PFSK-1 (cell line): Measurements from ENCODE around the gene CCDC85B.

Experiments used
- FOXP2 ChIP-seq: optimal IDR thresholded peaks from 2 replicates; pipeline ENCODE3; 2011; ENCODE audit warnings: borderline replicate concordance, control low read depth, inconsistent platforms; ENCODE audit not compliant: insufficient read depth; ENCODE audit errors: extremely low read length, extremely low read depth
- POLR2AphosphoS5 ChIP-seq: IDR thresholded peaks from 2 replicates; pipeline ENCODE4 v1.6.1; 2012; ENCODE audit warnings: low read depth, mild to moderate bottlenecking, control low read depth, low read length, moderate library complexity
- REST ChIP-seq, 2 experiments: IDR thresholded peaks; 2 replicates each; pipeline versions ENCODE4 v1.6.1 to v1.8.0; 2011 to 2012; ENCODE audit warnings: low read depth in 2 of 2, low read length in 2 of 2, control low read depth in 1 of 2, inconsistent platforms in 1 of 2, mild to moderate bottlenecking in 1 of 2, moderate library complexity in 1 of 2; ENCODE audit not compliant: insufficient read depth in 1 of 2
- SIN3A ChIP-seq: IDR thresholded peaks from 2 replicates; pipeline ENCODE4 v1.6.1; 2012; ENCODE audit warnings: mild to moderate bottlenecking, low read length, moderate library complexity, borderline replicate concordance; ENCODE audit not compliant: insufficient read depth
- TAF1 ChIP-seq: IDR thresholded peaks from 2 replicates; pipeline ENCODE4 v1.6.1; 2012; ENCODE audit warnings: low read length, control low read depth, borderline replicate concordance; ENCODE audit not compliant: insufficient read depth

CCDC85B gene

GRCh38 chr11:65872586-65873317 lies 17.7 kb upstream of the CCDC85B start, which contains the start of gene EFEMP2:
TSS of gene EFEMP2 (minus strand) at chr11:65872800. CDS start at chr11:65872354, 446 bp downstream.
- no peak for TF ChIP-seq TAF1
- no peak for TF ChIP-seq FOXP2
- no peak for TF ChIP-seq POLR2AphosphoS5
- no peak for TF ChIP-seq REST (IDR thresholded peaks at IDR 0.05; ENCODE audit: insufficient read depth in 1 of 2, low read depth in 2 of 2, low read length in 2 of 2)
- no peak for TF ChIP-seq SIN3A

- TF ChIP-seq FOXP2 (no peak), POLR2AphosphoS5 (peak; percentile 83), REST (IDR thresholded peaks at IDR 0.05; ENCODE audit: insufficient read depth in 1 of 2, low read depth in 2 of 2, low read length in 2 of 2) (no peak), TAF1 (0 out of 2 replicates have a peak, but pooled peaks have one; percentile 34), SIN3A (0 out of 2 replicates have a peak, but pooled peaks have one; percentile 11)
Observed at GRCh38 chr11:65873318-65874156, 16.9 kb upstream of the CCDC85B start.

GRCh38 chr11:65879617-65880016 lies 10.9 kb upstream of the CCDC85B start, which contains the start of gene CTSW:
TSS of gene CTSW (plus strand) at chr11:65879837. CDS start at chr11:65879855, 18 bp downstream.
- no peak for TF ChIP-seq SIN3A
- TF ChIP-seq REST (IDR thresholded peaks at IDR 0.05; ENCODE audit: insufficient read depth in 1 of 2, low read depth in 2 of 2, low read length in 2 of 2), result no peak
- no peak for TF ChIP-seq FOXP2
- no peak for TF ChIP-seq TAF1
- no peak for TF ChIP-seq POLR2AphosphoS5

GRCh38 chr11:65880027-65880426 lies 10.4 kb upstream of the CCDC85B start:
- TF ChIP-seq FOXP2, result no peak
- no peak for TF ChIP-seq TAF1
- TF ChIP-seq SIN3A, result no peak
- no peak for TF ChIP-seq REST (IDR thresholded peaks at IDR 0.05; ENCODE audit: insufficient read depth in 1 of 2, low read depth in 2 of 2, low read length in 2 of 2)
- no peak for TF ChIP-seq POLR2AphosphoS5
